Mammary epithelial cell (primary cell): ENCODE results near the gene BOC.

ENCODE experiments used
- CTCF ChIP-seq, 2 donors: IDR thresholded peaks in 1 of 2; conservative IDR thresholded peaks in 1 of 2; 2 replicates each; pipeline ENCODE4 v1.5.1; 2011 to 2012; ENCODE audit warnings: inconsistent platforms in 2 of 2, low read length in 2 of 2, mild to moderate bottlenecking in 2 of 2, control low read depth in 1 of 2, low read depth in 1 of 2; ENCODE audit not compliant: insufficient read depth in 1 of 2; ENCODE audit errors: extremely low read depth in 1 of 2
- EZH2 ChIP-seq: IDR thresholded peaks from 2 replicates; pipeline ENCODE4 v1.6.1; 2012; ENCODE audit warnings: low read length, inconsistent platforms, borderline replicate concordance

GRCh38 chr3:113249111-113249510 lies 37.8 kb downstream of the BOC start:
- TF ChIP-seq CTCF (conservative IDR thresholded peaks at IDR 0.05 in 1 of 2, IDR thresholded peaks at IDR 0.05 in 1 of 2; ENCODE audit: extremely low read depth in 1 of 2, insufficient read depth in 1 of 2, low read depth in 1 of 2, low read length in 2 of 2) (no peak), EZH2 (no peak)
